AG04450 (cell line): ENCODE results near the gene MALT1. TPM values are rescaled to one million over a fixed set of nuclear protein-coding genes. Genes with fewer than 3 reads are reported as not detected.

Source experiments
- CTCF ChIA-PET: fragments of 300-600, 350-600 bp; formaldehyde crosslinking; extraction: SDS; loops from one replicate; lab custom pipeline; 2022; ENCODE audit warnings: antibody characterized with exemption, inconsistent platforms; lab: Charles Lee
- POLR2A ChIA-PET: fragments of 350-600 bp; formaldehyde crosslinking; extraction: SDS; loops from one replicate; lab custom pipeline; 2021; ENCODE audit warnings: antibody characterized with exemption, inconsistent platforms; lab: Yijun Ruan, JAX
- DNase-seq: peaks from one replicate; pipeline ENCODE4 v3.0.0-alpha.2; 2011; ENCODE audit warnings: low read depth, low spot score
- H3K27ac ChIP-seq: one replicate; pipeline ENCODE4 v1.5.1; 2012; ENCODE audit warnings: low read depth, low read length, control low read depth
- H3K27me3 ChIP-seq: one replicate; pipeline ENCODE4 v1.6.0; 2012; ENCODE audit warnings: low read length; ENCODE audit not compliant: control insufficient read depth, insufficient read depth
- H3K4me3 ChIP-seq: 2 replicates; pipeline ENCODE4 v1.5.1; 2011; ENCODE audit warnings: mild to moderate bottlenecking, low read depth, low read length, control low read depth
- H3K9me3 ChIP-seq: 2 replicates; pipeline ENCODE4 v1.5.1; 2012; ENCODE audit warnings: low read length; ENCODE audit not compliant: control insufficient read depth, insufficient read depth
- CTCF ChIP-seq: IDR thresholded peaks from 2 replicates; pipeline ENCODE4 v1.5.1; 2011; ENCODE audit warnings: low read depth, low read length, control low read depth, inconsistent platforms
- polyA plus RNA-seq: library from polyadenylated mRNA; depleted of rRNA; stranded (reverse); fragments of >200 nt; gene quantifications from 2 replicates; pipeline ENCODE4 v1.2.3, GENCODE V29; 2011; rRNA removed

MALT1 gene
- polyA plus RNA-seq, 1 experiment: 24.3 TPM

- POLR2A ChIA-PET: no interaction called here
- TF ChIP-seq CTCF: no peak
- no peak overlapping the region for H3K4me3 ChIP-seq
- H3K27ac ChIP-seq: no peak overlapping the region
- no peaks in the 10 kb centered on the region; the same call in 1 of the 2 replicates for H3K9me3 ChIP-seq
- H3K27me3 ChIP-seq: no peaks in the 10 kb centered on the region
- CTCF ChIA-PET: no interaction called here
- no peak for DNase-seq
Measured at GRCh38 chr18:58802959-58803358, 131.7 kb downstream of the MALT1 start.

GRCh38 chr18:58803978-58804377, 132.7 kb downstream of the MALT1 start:
- Histone ChIP-seq H3K9me3 (no peaks in the 10 kb centered on the region; the same call in 1 of the 2 replicates), H3K4me3 (no peak overlapping the region), H3K27me3 (no peaks in the 10 kb centered on the region), H3K27ac (no peak overlapping the region)
- DNase-seq: no peak
- ChIA-PET CTCF (no interaction called here), POLR2A (no interaction called here)
- no peak for TF ChIP-seq CTCF

Other genes with a start within 250 kb of the MALT1 start
- 83.7 and 97.1 TPM in 2 replicates for gene ALPK2, start 42.4 kb upstream of the MALT1 start, polyA plus RNA-seq
- 68.7 and 69.7 TPM in 2 replicates for gene ZNF532, start 193.4 kb downstream of the MALT1 start, polyA plus RNA-seq